ENCODE results near the gene NAA80. TPM values are rescaled to one million over a fixed set of nuclear protein-coding genes. Genes with fewer than 3 reads are reported as not detected.
A peak's percentile ranks its signal among the peaks of the same experiment; 100 is the strongest.
"Not testable (repeated sequence)": the region's sequence is repeated elsewhere in the genome, so short reads cannot be mapped to it uniquely, and the experiment has no call there.

The NAA80 gene
- total and polyA plus RNA-seq, 9 donors, result 5.1 to 8.3 (median 6.1) TPM

DNA sequence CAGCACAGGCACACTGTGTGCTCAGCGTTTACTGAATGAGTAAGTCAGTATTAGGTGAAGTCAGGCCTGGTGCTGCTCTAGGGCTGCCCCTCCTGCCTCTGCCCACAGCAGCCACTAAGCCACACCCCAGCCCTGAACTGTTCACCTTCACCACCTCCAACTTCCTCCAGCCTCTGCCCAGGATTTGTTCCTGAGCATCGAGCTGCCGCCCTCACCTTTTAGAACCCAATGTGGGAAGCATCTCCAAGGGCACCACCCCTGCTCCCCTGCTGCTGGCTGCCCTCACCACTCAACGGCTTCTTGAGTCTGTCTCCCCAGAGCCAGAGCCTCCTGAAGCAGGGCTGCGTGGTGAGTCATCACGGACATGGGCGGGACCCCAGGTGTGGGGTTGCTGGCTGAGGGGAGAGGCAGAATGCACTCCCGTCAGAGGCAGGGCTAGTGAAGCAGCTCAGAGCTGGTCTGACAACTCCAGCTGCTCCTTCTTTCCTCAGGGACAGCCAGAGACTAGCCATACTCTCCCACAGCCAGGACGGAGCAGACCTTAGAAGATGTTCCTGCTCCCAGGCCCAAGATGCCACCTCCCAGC, 17.5 kb upstream of the NAA80 start:
- Histone ChIP-seq H3K4me3 (ENCODE audit: low read length) (no peak overlapping the region), H3K36me3 (ENCODE audit: control insufficient read depth, insufficient read depth, low read length) (peaks cover 52% of the 10 kb centered on the region), H3K9me3 (replicated peaks; ENCODE audit: control insufficient read depth, low read depth, low read length) (no peaks in the 10 kb centered on the region), H3K27ac (ENCODE audit: low read length) (no peak overlapping the region), H3K4me1 (ENCODE audit: control insufficient read depth, insufficient read depth, low read length) (peaks cover 37% of the 10 kb centered on the region), H3K27me3 (ENCODE audit: control insufficient read depth, insufficient read depth, low read length) (no peaks in the 10 kb centered on the region)
- DNase-seq, result no peak
- 63% methylated on average over 7 of the region's 9 CpGs for WGBS (ENCODE audit: insufficient coverage)

DNA sequence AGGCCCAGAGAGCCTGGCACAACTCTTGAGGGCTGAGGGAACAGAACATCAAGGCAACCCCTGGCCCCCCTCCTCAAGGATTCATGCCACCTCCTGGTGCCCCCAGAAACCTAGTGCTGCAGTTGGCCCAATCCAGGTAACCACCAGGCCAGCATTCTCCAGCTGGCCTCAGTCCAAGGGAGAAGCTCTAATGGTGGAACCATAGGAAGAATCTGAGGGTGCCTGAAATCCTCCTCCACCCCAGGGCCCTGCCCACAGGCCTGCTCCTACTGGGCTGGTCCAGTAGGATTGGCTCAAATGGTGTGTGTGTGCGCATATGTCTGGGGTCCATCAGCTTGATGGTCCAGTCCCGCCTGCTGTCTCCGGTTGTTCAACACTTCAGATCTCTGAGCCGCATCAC, 15.6 kb upstream of the NAA80 start:
- DNase-seq, result no peak
- Histone ChIP-seq H3K36me3 (ENCODE audit: control insufficient read depth, insufficient read depth, low read length) (peaks cover 50% of the 10 kb centered on the region), H3K27me3 (ENCODE audit: control insufficient read depth, insufficient read depth, low read length) (no peaks in the 10 kb centered on the region), H3K27ac (ENCODE audit: low read length) (no peak overlapping the region), H3K4me3 (ENCODE audit: low read length) (no peak overlapping the region), H3K9me3 (replicated peaks; ENCODE audit: control insufficient read depth, low read depth, low read length) (no peaks in the 10 kb centered on the region), H3K4me1 (ENCODE audit: control insufficient read depth, insufficient read depth, low read length) (peaks cover 26% of the 10 kb centered on the region)
- WGBS (ENCODE audit: insufficient coverage), result 100% methylated on average over 2 of the region's 4 CpGs

DNA sequence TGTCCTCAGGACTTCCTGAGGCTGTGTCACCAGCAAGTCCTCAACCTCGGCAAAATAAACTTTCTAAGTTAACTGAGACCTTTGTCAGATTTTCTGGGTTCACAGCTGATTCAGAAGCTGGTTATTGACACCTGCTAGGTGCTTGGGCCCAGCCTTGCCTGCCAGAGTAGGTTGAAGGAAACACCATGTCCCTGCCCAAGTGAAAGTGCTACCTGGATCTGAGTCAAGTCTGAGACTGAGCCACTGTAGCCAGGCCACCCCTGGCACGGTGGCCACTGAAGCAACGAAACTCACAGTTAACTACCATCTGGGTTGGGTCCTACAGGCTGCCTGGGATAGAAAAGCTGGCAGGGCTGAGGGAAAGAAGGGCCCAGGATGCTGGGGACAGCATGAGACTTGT, 15.1 kb upstream of the NAA80 start:
- WGBS (ENCODE audit: insufficient coverage), result 83% methylated on average over 3 of the region's 3 CpGs
- H3K36me3 ChIP-seq (ENCODE audit: control insufficient read depth, insufficient read depth, low read length), result peaks cover 48% of the 10 kb centered on the region
- H3K27me3 ChIP-seq (ENCODE audit: control insufficient read depth, insufficient read depth, low read length), result no peaks in the 10 kb centered on the region
- no peak for DNase-seq
- H3K27ac ChIP-seq (ENCODE audit: low read length), result no peak overlapping the region
- no peak overlapping the region for H3K4me3 ChIP-seq (ENCODE audit: low read length)
- H3K9me3 ChIP-seq (replicated peaks; ENCODE audit: control insufficient read depth, low read depth, low read length), result no peaks in the 10 kb centered on the region
- peaks cover 22% of the 10 kb centered on the region for H3K4me1 ChIP-seq (ENCODE audit: control insufficient read depth, insufficient read depth, low read length)

DNA sequence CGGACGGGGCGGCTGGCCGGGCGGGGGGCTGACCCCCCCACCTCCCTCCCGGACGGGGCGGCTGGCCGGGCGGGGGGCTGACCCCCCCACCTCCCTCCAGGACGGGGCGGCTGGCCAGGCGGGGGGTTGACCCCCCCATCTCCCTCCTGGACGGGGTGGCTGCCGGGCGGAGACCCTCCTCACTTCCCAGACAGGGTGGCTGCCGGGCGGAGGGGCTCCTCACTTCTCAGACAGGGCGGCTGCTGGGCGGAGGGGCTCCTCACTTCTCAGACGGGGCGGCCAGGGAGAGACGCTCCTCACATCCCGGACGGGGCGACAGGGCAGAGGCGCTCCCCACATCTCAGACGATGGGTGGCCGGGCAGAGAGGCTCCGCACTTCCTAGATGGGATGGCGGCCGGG, 12.8 kb upstream of the NAA80 start:
- H3K4me1 ChIP-seq (ENCODE audit: control insufficient read depth, insufficient read depth, low read length); H3K27ac ChIP-seq (ENCODE audit: low read length); H3K9me3 ChIP-seq (replicated peaks; ENCODE audit: control insufficient read depth, low read depth, low read length); H3K27me3 ChIP-seq (ENCODE audit: control insufficient read depth, insufficient read depth, low read length); H3K4me3 ChIP-seq (ENCODE audit: low read length); DNase-seq: not testable (repeated sequence)
- WGBS (ENCODE audit: insufficient coverage), result no CpG with 5 or more reads among the region's 32 CpGs
- H3K36me3 ChIP-seq (ENCODE audit: control insufficient read depth, insufficient read depth, low read length), result peaks cover 25% of the 10 kb centered on the region

DNA sequence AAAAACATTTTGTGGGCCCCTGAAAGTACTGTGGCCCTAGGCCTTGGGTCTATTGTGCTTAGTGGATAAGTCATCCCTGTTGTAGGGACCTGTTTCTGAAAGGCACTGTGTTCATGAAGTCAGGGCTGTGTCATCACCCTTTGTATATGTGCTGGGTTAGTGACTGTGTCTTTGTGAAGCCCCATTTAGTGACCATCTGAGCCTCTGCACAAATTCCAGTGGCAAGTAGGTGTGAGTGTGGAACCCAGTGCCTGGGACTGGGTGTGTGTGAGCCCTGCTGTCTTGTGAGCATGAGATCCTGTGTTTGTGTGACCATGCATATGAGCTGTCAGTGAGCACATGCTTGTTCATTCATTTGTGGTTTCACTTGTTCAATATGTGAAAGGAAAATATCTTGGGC, 5.4 kb upstream of the NAA80 start:
- H3K4me3 ChIP-seq (ENCODE audit: low read length), result no peak overlapping the region
- DNase-seq, result peak; percentile 7
- H3K4me1 ChIP-seq (ENCODE audit: control insufficient read depth, insufficient read depth, low read length), result peaks cover 33% of the 10 kb centered on the region
- H3K27me3 ChIP-seq (ENCODE audit: control insufficient read depth, insufficient read depth, low read length), result no peaks in the 10 kb centered on the region
- H3K27ac ChIP-seq (ENCODE audit: low read length), result no peak overlapping the region
- peaks cover 3% of the 10 kb centered on the region for H3K36me3 ChIP-seq (ENCODE audit: control insufficient read depth, insufficient read depth, low read length)
- peaks cover 5% of the 10 kb centered on the region for H3K9me3 ChIP-seq (replicated peaks; ENCODE audit: control insufficient read depth, low read depth, low read length)

DNA sequence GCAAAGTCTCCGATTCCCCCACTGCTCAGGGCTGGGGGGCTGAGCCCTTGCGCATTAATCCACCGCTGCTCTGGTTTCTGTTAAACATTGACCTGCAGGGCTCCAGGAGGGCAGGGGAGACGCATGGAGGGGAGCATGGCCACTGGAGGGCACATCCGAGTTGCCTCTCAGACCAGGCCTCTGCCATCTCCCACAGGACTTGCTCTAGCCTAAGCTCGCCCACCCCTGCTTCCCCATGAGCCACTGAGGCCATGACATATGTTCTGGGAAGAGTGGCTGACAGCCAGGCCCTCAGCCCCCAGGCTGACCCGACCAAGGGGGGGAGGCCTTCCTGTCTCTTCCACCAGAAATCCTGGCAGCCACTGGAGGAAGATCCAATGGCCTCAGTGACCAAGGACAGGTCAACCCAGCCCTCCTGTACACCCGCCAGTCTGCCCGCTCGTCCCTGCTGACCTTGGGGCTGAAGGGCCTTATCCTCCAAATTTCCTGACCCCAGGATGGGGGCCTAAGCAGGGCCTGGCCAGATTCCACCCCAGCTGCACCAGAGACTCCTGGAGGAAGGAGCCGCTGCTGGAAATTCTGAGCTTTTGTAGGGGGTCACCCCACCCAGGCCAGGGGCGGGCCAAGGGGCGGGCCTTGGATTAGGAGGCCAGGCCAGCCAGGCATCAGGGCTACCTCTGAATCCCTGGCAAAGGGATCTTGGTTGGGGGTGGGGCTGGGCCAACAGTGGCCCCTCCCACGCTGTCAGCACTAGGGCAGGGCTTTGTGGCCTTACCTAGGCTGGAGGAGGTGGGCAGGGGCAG, 4.0 kb upstream of the NAA80 start, which contains the start of gene HYAL1:
Gene HYAL1 (minus strand): TSS at position 562 of the 803 bp plus-strand sequence. CDS start 618 bp downstream, outside the sequence.
- peak within 1 kb of the TSS; percentile 65 for H3K27ac ChIP-seq (ENCODE audit: low read length)
- H3K4me1 ChIP-seq (ENCODE audit: control insufficient read depth, insufficient read depth, low read length), result peaks cover 42% of the 10 kb centered on the region
- no peaks in the 10 kb centered on the region for H3K27me3 ChIP-seq (ENCODE audit: control insufficient read depth, insufficient read depth, low read length)
- 36% methylated on average over 8 of the region's 14 CpGs for WGBS (ENCODE audit: insufficient coverage)
- H3K4me3 ChIP-seq (ENCODE audit: low read length), result no peak within 1 kb of the TSS
- DNase-seq, result peak; percentile 83
- no peaks in the 10 kb centered on the region for H3K36me3 ChIP-seq (ENCODE audit: control insufficient read depth, insufficient read depth, low read length)
- peaks cover 5% of the 10 kb centered on the region for H3K9me3 ChIP-seq (replicated peaks; ENCODE audit: control insufficient read depth, low read depth, low read length)

DNA sequence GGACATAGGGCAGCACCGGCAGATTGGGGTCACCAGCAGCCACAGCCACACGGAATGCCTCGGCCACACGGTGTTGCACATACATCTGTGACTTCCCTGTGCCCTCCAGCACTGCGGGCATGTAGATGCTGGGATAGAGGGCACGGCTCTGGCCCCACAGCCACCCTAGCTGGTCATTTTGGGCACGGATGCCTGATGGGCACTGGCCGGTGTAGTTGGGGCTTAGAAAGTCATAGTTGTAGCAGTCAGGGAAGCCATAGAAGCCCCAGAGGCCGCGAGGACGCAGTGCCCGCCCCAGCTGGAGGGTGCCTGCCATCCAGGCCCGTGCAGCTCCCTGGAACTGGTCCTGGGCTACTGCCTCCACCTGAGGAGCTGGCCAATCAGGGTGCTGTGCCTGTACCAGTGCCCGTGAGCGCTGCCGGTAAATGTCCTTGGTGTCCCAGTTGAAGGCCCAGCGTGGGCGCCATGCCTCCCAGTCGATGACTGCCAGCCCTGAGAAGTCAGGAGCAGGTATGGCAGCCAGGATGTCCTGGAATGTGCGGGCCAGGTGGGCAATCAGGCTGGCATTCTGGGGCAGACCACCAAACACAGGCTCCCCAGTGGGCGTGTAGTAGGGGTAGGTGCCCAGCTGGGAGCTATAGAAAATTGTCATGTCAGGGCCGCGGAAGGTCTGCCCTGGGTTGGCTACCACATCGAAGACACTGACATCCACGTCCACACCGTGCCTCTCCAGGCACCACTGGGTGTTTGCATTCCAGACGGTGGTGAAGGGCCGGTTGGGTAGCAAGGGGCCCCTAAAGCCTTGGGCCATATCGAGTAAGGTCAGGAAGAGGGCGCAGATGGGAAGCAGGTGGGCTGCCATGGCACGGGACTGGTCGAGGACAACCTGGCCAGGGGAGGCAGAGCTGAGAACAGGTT, 3.1 kb upstream of the NAA80 start:
- Histone ChIP-seq H3K27ac (ENCODE audit: low read length) (peak overlapping the region; percentile 65), H3K4me3 (ENCODE audit: low read length) (no peak overlapping the region), H3K27me3 (ENCODE audit: control insufficient read depth, insufficient read depth, low read length) (no peaks in the 10 kb centered on the region), H3K9me3 (replicated peaks; ENCODE audit: control insufficient read depth, low read depth, low read length) (no peaks in the 10 kb centered on the region), H3K4me1 (ENCODE audit: control insufficient read depth, insufficient read depth, low read length) (peaks cover 43% of the 10 kb centered on the region), H3K36me3 (ENCODE audit: control insufficient read depth, insufficient read depth, low read length) (peaks cover 3% of the 10 kb centered on the region)
- peak; percentile 22 for DNase-seq
- WGBS (ENCODE audit: insufficient coverage), result 83% methylated on average over 32 of the region's 32 CpGs

DNA sequence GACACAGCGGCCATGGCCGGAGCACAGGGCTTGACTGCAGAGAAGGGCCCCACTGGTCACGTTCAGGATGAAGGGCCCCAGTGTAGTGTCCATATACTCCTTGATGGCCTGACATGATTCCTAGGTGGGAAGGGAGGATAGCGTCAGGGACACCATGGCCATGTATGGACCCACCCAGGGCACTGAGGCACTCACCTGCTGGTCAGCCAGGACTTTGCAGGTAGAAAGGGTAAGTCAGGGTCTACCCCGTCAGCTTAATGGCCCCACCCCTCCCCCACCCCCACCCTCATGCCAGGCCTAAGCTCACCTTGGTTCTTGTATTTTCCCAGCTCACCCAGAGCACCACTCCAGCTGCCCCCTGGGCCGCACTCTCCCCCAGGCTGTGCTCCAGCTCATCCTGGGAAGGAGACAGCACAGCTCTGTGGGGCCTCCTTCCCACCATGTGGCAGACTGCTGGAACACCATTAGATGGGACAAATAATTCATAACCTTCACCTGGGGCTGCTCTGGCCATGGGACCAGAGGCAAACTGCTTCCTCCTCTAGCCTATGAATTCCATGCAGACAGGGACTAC, 1.6 kb upstream of the NAA80 start:
- Histone ChIP-seq H3K9me3 (replicated peaks; ENCODE audit: control insufficient read depth, low read depth, low read length) (no peaks in the 10 kb centered on the region), H3K4me3 (ENCODE audit: low read length) (no peak overlapping the region), H3K27ac (ENCODE audit: low read length) (peak overlapping the region; percentile 86), H3K4me1 (ENCODE audit: control insufficient read depth, insufficient read depth, low read length) (peaks cover 43% of the 10 kb centered on the region), H3K27me3 (ENCODE audit: control insufficient read depth, insufficient read depth, low read length) (no peaks in the 10 kb centered on the region), H3K36me3 (ENCODE audit: control insufficient read depth, insufficient read depth, low read length) (peaks cover 7% of the 10 kb centered on the region)
- peak; percentile 31 for DNase-seq
- 83% methylated on average over 5 of the region's 6 CpGs for WGBS (ENCODE audit: insufficient coverage)

DNA sequence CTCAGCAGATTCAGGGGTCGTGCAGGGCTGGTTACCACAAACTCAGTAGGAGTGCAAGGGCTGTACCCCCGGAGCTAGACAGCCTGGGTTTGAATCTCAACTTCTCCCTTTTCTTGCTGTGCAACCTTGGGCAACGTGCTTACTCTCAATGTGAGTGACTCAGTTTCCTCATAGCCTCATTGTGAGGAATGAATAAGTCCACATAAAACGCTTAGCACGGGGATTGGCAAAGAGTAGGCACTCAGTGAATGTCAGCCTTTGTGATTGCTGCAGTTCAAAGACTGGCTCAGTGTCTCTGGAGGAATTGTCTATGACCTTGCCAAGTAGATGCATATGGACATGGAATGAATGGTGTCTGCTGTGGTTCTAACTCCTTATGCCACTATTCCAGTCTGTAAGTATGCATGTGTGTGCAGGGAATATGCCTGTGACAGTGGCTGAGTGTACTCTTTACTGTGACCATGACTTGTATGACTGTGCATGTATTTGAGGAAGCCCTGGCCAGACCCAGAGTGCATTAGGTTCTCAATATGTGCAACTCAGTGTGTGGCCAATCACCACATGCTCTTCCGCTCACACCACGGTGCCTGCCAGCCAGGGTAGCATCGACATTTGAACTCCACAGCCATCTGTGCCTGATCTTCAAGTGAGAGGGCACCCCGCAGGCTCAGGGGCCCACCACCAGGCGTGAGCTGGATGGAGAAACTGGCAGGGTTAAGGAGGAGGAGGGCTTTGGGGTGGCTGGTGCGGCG, 900 bp upstream of the NAA80 start:
- 48% methylated on average over 12 of the region's 12 CpGs for WGBS (ENCODE audit: insufficient coverage)
- DNase-seq, result peak; percentile 68
- Histone ChIP-seq H3K27ac (ENCODE audit: low read length) (peak overlapping the region; percentile 86), H3K27me3 (ENCODE audit: control insufficient read depth, insufficient read depth, low read length) (no peaks in the 10 kb centered on the region), H3K4me1 (ENCODE audit: control insufficient read depth, insufficient read depth, low read length) (peaks cover 43% of the 10 kb centered on the region), H3K9me3 (replicated peaks; ENCODE audit: control insufficient read depth, low read depth, low read length) (no peaks in the 10 kb centered on the region), H3K4me3 (ENCODE audit: low read length) (peak overlapping the region; percentile 50), H3K36me3 (ENCODE audit: control insufficient read depth, insufficient read depth, low read length) (peaks cover 7% of the 10 kb centered on the region)
